HG03571 (cell line): ENCODE measurements around the gene TANGO6.

Experiments used
- ATAC-seq: cut with Tn5 transposase; IDR thresholded peaks from one replicate; pipeline ENCODE4 v1.9.1; 2021; ENCODE audit not compliant: unreplicated experiment

Gene TANGO6

DNA sequence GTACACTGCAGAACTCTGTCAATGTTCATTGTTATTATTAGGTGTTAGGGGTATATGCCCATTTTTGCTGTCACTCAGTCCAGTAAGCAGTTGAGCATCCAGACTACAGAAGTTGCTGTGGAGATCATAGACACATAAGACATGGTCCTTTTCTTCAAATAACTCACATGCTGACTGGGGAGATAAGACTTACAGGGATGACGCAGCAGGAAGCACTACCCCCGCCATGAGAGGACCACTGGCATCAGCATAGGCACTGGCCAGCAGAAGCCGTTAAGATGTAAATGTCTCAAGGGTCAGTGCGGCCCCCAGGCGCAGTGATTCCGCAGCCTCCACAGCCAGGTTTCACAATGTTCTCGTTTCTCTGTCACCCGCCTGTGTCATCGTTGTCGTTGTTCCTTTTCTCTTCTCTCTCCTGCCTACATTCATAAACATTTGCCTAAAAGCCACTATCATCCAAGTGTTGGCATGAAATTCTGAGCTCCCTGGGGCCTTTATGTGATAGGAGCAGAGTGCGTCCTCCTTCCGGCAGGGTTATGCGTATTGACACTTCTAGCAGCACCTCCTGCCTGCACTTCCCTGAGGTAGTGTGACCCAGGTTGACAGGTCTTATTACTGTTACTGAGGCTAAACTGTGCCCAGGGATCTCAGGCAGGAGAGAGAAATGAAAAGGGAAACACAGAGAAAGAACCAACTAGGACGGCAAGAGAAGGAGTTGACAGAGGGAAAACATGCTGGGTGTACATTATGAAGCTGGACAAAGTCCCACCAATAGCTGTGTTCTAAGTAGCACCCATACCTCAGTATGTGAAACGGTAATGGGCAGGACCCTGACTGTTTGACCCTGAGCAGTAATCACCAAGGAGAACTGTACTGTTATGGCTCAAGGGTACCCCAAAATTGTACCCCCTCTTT lies 17.9 kb downstream of the TANGO6 start:
- no peak for ATAC-seq

DNA sequence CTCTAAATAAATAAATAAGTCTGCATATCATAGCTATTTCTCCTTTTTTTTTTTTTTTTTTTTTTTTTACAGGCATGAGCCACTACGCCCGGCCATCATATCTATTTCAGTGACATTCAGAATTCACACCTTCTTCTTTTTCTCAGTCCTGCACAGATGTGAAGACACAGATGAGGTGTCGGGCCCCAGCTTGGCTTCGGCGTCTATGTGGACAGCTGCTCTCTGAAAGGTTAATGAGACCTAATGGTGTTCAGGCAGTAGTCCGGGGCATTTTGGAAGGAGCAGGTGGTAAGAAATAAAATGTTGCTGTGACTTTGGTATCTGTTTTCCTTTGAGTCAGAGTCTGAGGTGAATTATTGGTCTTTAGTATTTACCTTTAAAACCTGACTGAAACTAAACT lies 23.6 kb downstream of the TANGO6 start:
- no peak for ATAC-seq

DNA sequence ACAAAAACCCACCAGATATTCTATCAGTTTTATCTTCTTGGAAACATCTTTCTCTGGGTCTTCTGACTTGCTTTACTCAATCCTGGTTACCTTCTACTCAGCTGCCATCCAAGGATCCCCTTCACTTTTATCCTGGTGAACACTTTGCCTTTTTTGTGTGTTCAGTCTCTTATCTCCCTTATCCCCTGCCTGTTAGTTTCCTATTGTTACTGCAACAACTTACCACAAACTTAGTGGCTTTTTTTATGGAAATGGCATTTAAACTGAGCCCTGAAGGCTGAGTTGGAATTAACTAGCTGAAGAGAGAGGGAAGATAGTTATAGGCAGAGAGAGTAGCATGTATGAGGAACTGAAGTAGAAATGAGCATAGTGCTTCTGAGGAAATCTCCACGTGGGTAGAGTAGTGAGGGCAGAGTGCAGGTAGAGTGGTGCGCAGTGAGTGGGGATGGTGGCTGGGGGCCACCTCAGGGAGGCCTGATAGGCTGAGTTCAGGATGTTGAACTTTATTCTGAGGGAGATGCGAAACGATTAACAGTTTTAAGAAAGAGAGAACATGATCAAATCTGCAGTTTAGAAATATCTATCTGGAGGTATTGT lies 26.3 kb downstream of the TANGO6 start:
- ATAC-seq = no peak

DNA sequence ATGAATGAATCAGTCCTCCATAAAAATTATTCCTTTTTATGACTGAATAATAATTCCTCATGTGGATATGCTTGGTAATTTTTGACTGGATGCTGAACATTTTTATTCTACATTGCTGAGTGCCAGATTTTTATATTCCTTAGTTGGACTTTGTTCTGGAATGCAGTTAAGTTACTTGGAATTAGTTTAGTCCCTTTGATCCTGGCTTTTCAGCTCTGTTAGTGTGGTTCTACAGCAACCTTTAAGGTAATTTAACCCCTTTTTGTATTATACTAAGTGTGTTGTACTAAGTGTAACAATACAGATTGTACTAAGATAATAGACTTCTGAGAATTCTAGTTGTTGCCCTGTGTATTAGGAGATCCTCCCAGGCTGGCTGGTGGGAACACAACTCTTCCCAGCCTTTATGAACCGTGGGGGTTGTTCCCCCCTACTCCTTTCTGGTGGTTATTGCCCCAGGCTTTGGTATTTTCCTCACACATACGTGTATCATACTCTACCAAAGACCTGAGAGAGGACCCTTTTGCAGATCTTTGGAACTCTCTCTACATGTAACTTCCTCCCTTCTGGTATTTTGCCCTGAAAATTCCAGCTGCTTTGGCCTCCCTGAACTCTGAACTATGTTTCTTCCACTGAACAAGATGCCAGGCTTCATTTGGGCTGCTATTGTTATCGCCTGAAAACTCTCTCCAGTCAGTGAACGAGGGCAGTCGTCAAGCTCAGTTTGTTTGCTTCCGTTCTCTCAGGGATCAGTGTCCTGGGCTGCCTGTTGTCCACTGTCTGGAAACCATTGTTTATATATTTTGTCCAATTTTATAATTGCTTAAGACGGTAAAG lies 30.5 kb downstream of the TANGO6 start:
- no peak for ATAC-seq

DNA sequence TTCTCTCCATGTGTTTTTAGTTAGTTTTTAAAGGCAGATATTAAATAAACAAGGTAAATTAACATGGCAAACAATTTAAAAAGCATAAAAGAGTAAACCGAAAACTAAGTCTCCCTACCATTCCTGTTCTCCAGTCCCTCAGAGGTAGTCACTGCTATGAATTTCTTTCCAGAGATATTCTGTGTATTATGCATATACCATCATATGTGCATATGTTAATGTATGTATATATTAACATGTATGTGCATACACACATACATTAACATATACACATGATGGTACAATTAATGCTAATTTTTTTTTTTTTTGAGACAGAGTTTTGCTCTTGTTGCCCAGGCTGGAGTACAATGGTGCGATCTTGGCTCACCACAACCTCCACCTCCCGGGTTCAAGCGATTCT lies 32.5 kb downstream of the TANGO6 start:
- ATAC-seq = no peak

DNA sequence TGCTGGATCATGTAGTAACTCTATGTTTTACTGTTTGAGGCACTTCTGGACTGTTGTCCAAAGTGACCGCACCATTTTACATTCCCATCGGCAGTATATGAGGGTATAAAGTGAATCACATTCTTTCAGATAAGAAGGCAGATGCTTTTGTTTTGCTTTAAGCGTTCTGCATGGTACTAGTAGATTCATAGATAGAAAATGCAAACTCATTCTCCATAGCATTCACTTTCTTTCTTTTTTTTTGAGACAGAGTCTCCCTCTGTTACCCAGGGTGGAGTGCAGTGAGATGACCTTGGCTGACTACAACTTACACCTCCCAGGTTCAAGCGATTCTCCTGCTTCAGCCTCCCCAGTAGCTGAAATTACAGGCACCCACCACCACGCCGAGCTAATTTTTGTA lies 40.4 kb downstream of the TANGO6 start:
- no peak for ATAC-seq

DNA sequence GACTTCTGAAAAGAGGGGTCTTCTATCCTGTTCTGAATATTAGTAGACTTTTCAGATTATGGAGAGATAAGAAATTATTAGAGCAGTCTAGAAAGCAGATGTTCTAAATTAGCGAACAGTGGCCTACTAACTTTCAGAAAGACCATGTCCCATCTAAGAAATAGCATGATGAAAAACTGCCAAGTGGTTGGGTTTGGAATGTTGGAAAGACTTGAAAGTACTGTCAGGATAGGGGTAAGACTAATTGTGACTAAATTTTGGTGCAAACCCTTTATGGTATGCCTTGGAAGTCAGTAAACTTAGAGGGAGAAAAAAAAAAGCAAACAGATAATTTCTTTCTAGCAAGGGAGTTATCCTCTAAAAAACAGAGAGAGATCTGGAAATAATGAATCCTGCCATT lies 41.1 kb downstream of the TANGO6 start:
- no peak for ATAC-seq

DNA sequence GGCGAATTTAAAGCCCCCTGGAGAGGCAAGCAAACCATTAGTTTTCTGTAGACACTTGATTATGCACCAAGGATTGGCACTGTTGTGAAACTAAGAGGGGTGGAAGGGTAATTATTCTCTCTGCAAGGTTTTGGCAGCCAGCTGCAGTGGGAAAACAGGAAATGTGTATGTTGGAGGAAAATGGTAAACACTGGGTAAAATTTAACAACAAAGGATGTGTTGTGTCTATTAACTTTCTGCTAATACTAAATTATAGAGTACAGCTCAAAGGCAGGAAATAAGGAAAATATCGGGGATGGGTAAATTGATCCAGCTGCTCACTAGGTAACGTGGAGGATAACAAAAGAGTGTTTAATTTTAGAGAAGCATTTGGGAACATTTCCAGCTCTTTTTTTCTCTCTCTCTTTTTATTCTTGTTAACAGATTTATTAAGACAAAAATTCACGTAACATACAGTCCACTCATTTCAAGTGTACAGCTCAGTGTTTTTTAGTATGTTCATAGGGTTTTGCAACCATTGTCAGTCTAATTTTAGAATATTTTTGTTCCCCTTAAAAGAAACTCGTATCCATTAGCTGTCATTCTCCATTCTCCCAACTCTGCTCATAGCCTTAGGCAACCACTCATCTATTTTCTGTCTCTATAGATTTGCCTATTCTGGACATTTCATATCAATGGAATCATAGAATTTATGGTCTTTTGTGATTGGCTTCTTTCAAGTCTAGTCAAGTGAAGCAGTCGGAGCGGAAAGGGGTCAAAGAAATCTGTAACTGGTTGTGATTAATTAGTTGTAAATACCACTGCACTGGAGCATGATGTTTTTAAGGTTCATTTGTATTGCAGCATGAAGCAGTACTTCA lies 41.8 kb downstream of the TANGO6 start:
- ATAC-seq = no peak

DNA sequence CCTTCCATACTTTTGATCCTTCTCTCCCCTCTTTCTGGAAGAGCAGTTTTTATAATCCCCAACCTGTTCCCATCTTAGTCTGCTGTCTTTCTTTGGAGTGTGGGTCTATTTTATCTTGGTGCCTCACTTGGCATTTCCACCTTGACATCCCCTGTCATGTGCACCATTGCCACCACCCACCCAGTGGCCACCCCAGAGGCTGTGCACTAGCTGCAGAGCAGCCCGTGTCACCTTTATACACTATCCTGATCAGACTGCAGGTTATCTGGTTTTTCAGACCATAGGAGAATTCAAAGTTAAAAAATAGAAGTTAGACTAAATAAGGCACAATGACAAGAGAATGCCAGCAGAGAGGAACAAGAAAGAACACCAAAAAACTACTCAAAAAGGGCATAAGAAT lies 43.8 kb downstream of the TANGO6 start:
- no peak for ATAC-seq

DNA sequence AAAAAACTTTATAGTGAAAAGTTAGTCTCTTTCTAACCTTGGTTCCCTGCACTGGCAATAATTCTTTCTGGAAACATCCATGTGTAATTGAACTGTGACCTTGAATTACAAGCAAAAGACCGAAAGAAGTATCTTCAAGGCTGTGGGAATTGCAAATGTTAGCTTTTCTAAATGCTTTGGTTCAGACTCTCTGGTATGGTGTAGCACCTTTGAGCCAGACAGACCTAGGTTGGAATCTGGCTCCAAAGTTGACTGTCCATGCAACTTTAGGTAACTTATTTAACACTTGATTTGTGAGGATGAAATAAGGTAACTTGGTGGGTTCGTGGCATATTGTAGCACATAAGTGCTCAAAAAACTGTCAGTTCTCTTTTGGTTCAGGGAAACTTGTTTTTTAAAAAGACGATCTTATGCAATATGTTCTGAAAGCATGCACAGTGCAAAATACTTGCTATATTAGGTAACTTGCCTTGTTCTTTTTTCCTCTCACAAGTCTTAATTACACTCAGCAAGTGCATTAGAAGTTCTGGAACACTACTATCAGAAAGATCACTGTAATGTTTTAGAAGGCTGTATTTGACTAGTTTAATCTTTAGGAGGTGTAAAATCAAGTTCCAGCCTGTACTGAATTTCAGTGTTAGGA lies 46.3 kb downstream of the TANGO6 start:
- ATAC-seq = no peak

DNA sequence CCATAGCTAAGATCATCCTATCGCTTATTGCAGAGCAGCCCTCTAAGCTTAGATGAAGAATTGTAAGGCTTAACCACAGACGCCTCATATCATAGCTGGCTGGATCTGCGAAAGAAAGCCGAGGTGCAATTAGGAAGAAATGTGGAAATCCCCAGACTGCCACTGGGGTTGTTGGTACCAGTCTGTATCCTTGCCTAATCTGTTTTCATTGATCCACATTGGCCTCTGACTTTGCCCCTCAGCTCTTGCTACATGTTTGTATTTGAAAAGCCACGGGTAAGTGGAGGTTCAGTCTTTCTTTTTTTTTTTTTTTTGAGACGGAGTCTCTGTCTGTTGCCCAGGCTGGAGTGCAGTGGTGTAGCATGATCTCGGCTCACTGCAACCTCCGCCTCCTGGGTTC lies 48.9 kb downstream of the TANGO6 start:
- no peak for ATAC-seq

DNA sequence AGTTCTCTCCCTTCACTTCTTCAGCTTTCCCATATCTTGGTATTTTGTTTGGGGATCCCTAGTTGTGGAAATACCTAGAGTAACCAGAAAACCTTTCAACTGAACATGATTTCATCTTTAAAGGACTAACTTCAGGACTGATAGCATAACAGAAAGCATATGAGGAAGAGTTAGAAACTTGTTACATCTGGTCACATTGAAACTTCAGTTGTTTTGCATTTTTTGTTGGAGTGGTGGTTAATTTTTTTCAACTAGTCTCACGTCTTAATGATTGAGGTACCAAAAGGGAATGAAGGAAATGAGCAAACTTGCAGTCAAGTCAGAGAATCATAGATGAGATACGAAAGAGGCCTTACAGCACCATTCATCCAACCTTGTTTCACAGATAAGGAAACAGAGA lies 49.6 kb downstream of the TANGO6 start:
- ATAC-seq = no peak

DNA sequence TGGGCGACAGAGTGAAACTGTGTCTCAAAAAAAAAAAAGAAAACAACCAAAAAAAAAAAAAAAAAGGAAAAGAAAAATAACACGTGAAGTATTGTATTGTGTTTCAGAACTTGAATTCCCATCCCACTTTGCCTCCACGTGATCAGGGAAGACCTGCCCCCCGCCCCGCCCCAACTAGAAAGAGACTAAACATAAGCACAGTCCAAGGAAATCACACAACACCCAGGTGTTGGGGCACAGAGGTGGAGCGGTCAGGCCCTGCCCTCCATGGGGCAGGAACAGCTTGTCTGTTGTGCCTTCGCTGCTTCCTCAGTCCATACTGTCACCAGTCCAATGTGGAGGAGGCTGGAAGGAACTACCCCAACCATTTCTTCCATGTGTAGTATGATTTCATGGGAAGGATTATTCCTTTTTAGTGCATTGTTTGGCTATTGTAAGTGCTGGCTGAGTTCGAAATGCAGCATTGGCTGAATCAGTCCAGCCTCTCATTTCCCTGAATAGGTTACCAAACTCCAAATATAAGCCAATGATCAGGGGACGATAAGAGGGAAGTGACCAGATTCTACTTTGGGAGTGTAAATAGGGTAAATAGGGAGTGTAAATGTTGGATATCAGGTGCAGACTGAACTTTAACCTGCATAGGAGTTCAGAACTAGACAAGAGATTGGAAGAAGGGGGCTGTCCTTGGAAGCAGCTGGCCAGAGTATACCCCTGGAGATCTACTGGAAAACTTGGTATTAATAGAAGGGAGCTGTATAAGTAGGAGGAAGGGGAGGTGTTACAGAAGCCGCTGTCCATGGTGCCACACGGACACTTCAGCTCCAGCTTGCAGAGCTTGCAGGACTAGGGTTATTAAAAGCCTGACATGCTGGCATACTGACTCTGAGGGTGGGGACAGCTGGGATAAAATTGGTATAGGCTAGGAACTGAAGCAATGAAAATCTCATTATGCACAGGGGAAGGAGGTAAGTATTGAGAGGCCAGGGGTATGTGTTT lies 50.7 kb downstream of the TANGO6 start:
- no peak for ATAC-seq

DNA sequence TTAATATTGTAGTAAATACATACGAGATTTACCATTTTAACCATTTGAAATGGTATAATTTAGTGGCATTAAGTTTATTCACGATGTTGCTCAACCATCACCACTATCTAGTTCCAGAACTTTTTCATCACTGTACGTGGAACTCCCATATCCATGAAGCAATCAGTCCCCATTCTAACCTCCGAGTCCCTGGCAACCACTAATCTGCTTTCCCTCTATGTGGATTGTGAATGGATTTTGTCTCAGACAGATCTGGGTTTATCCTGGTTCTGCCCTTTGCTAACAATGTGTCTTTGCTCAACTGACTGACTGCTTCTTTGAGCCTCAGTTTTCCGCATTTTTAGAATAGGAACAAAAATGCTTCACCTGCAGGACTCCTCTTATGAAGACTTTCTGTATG lies 51.4 kb downstream of the TANGO6 start:
- ATAC-seq = no peak

DNA sequence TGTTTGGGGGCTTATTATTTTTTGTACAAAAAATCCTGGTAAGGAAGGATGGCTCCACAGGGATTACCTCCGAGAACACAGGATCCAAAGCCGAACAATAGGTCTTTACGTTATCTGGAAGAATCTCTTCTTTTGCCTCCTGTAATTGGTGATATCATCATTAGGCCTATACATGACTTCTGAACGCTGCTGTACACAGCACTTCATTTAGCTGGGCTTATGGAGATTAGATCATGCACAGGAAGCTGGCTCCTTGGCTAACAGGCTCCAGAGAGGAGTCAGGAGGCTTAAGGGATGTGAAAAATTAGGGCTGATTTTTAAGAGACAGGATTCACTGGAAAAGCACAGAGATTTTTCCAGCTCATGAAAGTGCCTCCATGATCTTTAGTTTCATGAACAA lies 54.7 kb downstream of the TANGO6 start:
- ATAC-seq = no peak

DNA sequence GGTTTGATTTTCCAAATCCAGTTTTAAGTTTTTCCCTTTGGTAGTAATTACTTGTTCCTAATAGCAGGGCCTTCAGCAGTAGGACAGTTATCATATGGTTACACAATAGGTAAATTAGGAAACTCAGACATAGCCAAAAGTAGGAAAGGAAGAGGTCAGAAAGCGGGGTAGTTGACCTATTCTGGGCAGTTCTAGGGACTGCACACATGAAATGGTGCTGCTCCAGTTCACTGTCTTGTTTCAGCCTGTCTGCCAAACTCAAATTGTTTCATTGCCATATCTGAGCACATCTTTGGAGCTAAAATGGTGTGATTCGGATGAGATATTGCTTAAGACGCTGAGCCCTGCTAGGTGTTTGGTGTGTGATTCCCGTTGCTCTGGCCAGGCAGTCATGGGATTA lies 56.7 kb downstream of the TANGO6 start:
- no peak for ATAC-seq

DNA sequence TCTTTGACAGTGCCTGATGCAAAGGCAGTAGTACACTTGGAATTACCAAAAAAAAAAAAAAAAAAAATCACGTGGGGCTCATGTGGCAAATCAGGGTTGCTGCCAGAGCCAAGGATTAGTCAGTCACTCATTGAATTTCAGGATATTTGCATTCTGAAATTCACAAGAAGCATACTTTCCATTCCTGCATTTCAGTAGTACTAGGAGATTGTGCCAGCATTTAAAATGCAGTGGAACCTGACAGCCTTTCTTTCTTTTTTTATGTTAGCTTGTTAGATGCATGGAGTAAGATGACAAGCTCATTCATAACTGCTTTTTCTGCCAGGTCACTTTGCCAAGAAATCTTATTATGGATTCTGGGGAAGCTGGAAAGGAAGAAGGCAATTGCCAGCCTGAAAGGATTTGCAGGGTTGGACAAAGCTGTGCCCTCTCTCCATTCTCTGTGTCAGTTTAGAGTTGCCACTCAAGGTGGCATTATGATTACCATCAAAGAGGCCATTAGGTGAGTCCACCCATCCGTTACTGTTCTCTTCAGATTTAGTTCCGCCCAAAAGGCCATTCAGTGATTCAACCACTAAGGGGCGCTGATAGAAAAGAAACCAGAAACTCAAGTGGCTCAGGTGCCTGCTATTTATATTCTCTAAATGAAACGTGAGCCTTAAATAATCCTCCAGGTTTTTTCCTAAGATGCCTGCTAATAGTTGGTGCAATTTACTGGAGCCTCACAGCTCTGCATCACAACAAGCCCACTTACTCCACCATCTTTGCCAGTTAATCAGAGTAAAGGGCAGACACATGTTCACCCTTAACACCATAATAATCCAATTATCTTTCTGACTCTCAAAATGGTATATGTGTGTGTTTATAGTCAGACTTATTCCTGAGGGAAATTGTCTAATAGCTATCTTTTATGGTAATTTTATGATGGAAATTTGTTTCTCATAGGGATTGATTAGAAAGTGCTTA lies 59.0 kb downstream of the TANGO6 start:
- ATAC-seq = no peak

DNA sequence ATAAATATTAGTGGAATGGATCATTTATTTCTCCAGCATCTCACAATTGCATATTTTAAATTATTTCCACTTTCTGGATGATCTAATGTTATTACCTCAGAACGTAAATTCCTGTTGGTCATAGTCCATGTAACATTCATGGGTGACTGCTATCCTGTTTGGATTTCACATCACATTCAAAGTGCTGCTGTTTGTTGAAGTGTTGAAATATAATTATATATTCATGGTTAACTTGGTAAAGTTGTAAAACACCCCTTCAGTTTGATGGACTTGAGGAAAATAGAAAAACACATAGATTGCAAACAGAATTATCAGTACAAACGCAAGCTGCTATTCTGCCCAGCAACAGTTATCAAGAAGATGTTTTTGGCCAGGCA lies 59.6 kb downstream of the TANGO6 start:
- ATAC-seq = no peak
